ENCODE data around the gene KLK1.
"Not testable (repeated sequence)": the region's sequence is repeated elsewhere in the genome, so short reads cannot be mapped to it uniquely, and the experiment has no call there.

DNA sequence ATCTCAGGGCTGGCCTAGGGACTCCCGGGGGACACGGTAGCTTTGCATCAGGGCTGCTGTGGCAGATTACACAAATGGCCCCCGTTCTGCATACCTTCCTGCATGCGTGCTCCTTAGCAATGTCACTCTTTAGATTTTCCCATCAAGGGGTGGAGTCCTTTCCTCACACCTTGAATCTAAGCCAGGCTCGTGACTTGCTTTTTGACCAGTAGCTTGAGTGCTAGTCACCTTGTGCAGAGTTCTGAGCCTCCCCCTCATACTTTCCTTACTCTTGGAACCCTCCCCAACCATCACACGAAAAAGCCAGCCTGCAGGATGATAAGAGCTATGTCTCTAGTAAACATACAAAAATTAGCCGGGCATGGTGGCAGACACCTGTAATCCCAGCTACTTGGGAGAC, 50.1 kb downstream of the KLK1 start:
- not testable (repeated sequence) for TF ChIP-seq HNF4G (IDR thresholded peaks at IDR 0.05; ENCODE audit: borderline replicate concordance, low read depth, low read length); HNF4G (CRISPR knock-in tag; IDR thresholded peaks at IDR 0.05; ENCODE audit: borderline replicate concordance, low read depth); CHD2 (IDR thresholded peaks at IDR 0.05; ENCODE audit: low read depth, low read length); CREM (IDR thresholded peaks at IDR 0.05); CREM (CRISPR knock-in tag; IDR thresholded peaks at IDR 0.05)

All from HepG2 (cell line).